Measurements from ENCODE around the gene AHSG. TPM values are rescaled to one million over a fixed set of nuclear protein-coding genes. Genes with fewer than 3 reads are reported as not detected.

The AHSG gene
- total RNA-seq, 1 donor from 2014 or later, result not detected

- Histone ChIP-seq H3K4me3 (ENCODE audit: insufficient read depth, low read depth, low read length) (no peak overlapping the region), H3K9me3 (ENCODE audit: insufficient read depth, low read depth, low read length) (no peaks in the 10 kb centered on the region), H3K36me3 (ENCODE audit: insufficient read depth, low read length) (no peaks in the 10 kb centered on the region), H3K79me2 (ENCODE audit: insufficient read depth, low read length) (no peaks in the 10 kb centered on the region), H3K4me1 (ENCODE audit: insufficient read depth, low read length) (peaks cover 6% of the 10 kb centered on the region), H3K9ac (ENCODE audit: low read length) (no peak overlapping the region), H3K4me2 (ENCODE audit: low read length) (no peak overlapping the region), H3K27ac (ENCODE audit: low read depth, low read length) (no peak overlapping the region), H3K27me3 (ENCODE audit: insufficient read depth, low read length) (no peaks in the 10 kb centered on the region), H4K20me1 (ENCODE audit: insufficient read depth, low read length) (no peaks in the 10 kb centered on the region), H2AFZ (ENCODE audit: low read depth, low read length) (no peak overlapping the region)
- no peak overlapping the region for H3K4me3 Mint-ChIP-seq (ENCODE audit: unreplicated experiment)
- no peak overlapping the region for H3K27ac Mint-ChIP-seq (ENCODE audit: unreplicated experiment)
- no peaks in the 10 kb centered on the region for H3K9me3 Mint-ChIP-seq (ENCODE audit: unreplicated experiment)
- no peaks in the 10 kb centered on the region for H3K27me3 Mint-ChIP-seq (ENCODE audit: low read depth, unreplicated experiment)
- H3K36me3 Mint-ChIP-seq (ENCODE audit: low read depth, unreplicated experiment), result no peaks in the 10 kb centered on the region
- H3K4me1 Mint-ChIP-seq (ENCODE audit: low read depth, unreplicated experiment), result peaks cover 10% of the 10 kb centered on the region
- DNase-seq (ENCODE audit: low read depth) (no peak), FAIRE-seq (no peak)
- TF ChIP-seq EZH2 (IDR thresholded peaks at IDR 0.05; ENCODE audit: insufficient read depth, low read length), result no peak
- TF ChIP-seq, protein P1, sequence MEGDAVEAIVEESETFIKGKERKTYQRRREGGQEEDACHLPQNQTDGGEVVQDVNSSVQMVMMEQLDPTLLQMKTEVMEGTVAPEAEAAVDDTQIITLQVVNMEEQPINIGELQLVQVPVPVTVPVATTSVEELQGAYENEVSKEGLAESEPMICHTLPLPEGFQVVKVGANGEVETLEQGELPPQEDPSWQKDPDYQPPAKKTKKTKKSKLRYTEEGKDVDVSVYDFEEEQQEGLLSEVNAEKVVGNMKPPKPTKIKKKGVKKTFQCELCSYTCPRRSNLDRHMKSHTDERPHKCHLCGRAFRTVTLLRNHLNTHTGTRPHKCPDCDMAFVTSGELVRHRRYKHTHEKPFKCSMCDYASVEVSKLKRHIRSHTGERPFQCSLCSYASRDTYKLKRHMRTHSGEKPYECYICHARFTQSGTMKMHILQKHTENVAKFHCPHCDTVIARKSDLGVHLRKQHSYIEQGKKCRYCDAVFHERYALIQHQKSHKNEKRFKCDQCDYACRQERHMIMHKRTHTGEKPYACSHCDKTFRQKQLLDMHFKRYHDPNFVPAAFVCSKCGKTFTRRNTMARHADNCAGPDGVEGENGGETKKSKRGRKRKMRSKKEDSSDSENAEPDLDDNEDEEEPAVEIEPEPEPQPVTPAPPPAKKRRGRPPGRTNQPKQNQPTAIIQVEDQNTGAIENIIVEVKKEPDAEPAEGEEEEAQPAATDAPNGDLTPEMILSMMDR (IDR thresholded peaks at IDR 0.05; ENCODE audit: insufficient read depth, low read depth, low read length), result no peak
Measured at GRCh38 chr3:186644683-186645082, 31.8 kb downstream of the AHSG start.

GRCh38 chr3:186646106-186646505, 33.2 kb downstream of the AHSG start:
- no peak for FAIRE-seq

DNA sequence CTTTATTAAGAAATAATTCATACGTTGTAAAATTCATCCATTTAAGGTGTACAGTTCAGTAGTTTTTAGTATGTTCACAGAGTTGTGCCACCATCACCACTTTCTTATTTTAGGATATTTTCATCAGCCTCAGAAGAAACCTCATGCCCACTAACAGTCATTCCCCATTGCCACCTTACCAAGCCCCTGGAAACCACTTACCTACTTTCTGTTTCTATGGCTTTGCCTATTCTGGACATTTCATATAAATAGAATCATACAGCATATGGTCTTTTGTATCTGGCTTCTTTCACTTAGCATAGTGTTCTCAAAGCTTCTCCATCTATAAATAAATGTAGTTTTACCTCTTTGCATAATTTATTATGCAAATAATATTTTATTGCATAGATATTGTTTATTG, 34.0 kb downstream of the AHSG start:
- no peak overlapping the region for H3K27ac ChIP-seq (ENCODE audit: low read depth, low read length)
- H3K27me3 ChIP-seq (ENCODE audit: insufficient read depth, low read length), result peaks cover 5% of the 10 kb centered on the region
- H3K79me2 ChIP-seq (ENCODE audit: insufficient read depth, low read length), result no peaks in the 10 kb centered on the region
- no peaks in the 10 kb centered on the region for H3K9me3 ChIP-seq (ENCODE audit: insufficient read depth, low read depth, low read length)
- no peak overlapping the region for H2AFZ ChIP-seq (ENCODE audit: low read depth, low read length)
- no peak overlapping the region for H3K9ac ChIP-seq (ENCODE audit: low read length)
- no peaks in the 10 kb centered on the region for H3K4me1 ChIP-seq (ENCODE audit: insufficient read depth, low read length)
- no peak for TF ChIP-seq EZH2 (IDR thresholded peaks at IDR 0.05; ENCODE audit: insufficient read depth, low read length)
- TF ChIP-seq, protein P1 (IDR thresholded peaks at IDR 0.05; ENCODE audit: insufficient read depth, low read depth, low read length), result no peak
- FAIRE-seq (no peak), DNase-seq (ENCODE audit: low read depth) (no peak)
- H3K4me3 Mint-ChIP-seq (ENCODE audit: unreplicated experiment), result no peak overlapping the region
- no peaks in the 10 kb centered on the region for H3K36me3 Mint-ChIP-seq (ENCODE audit: low read depth, unreplicated experiment)
- no peak overlapping the region for H3K4me2 ChIP-seq (ENCODE audit: low read length)
- no peaks in the 10 kb centered on the region for H3K9me3 Mint-ChIP-seq (ENCODE audit: unreplicated experiment)
- no peaks in the 10 kb centered on the region for H4K20me1 ChIP-seq (ENCODE audit: insufficient read depth, low read length)
- H3K4me1 Mint-ChIP-seq (ENCODE audit: low read depth, unreplicated experiment), result no peaks in the 10 kb centered on the region
- no peak overlapping the region for H3K4me3 ChIP-seq (ENCODE audit: insufficient read depth, low read depth, low read length)
- H3K27ac Mint-ChIP-seq (ENCODE audit: unreplicated experiment), result no peak overlapping the region
- H3K36me3 ChIP-seq (ENCODE audit: insufficient read depth, low read length), result no peaks in the 10 kb centered on the region
- H3K27me3 Mint-ChIP-seq (ENCODE audit: low read depth, unreplicated experiment), result peaks cover 4% of the 10 kb centered on the region

More at GRCh38 chr3:186646106-186646505, 33.2 kb downstream of the AHSG start:
- Histone ChIP-seq H3K4me3 (ENCODE audit: insufficient read depth, low read depth, low read length) (no peak overlapping the region), H3K79me2 (ENCODE audit: insufficient read depth, low read length) (no peaks in the 10 kb centered on the region), H2AFZ (ENCODE audit: low read depth, low read length) (no peak overlapping the region), H3K27ac (ENCODE audit: low read depth, low read length) (no peak overlapping the region), H3K4me1 (ENCODE audit: insufficient read depth, low read length) (no peaks in the 10 kb centered on the region), H3K27me3 (ENCODE audit: insufficient read depth, low read length) (peaks cover 5% of the 10 kb centered on the region), H3K9me3 (ENCODE audit: insufficient read depth, low read depth, low read length) (no peaks in the 10 kb centered on the region), H3K4me2 (ENCODE audit: low read length) (no peak overlapping the region), H3K9ac (ENCODE audit: low read length) (no peak overlapping the region), H3K36me3 (ENCODE audit: insufficient read depth, low read length) (no peaks in the 10 kb centered on the region), H4K20me1 (ENCODE audit: insufficient read depth, low read length) (no peaks in the 10 kb centered on the region)
- Mint-ChIP-seq H3K4me1 (ENCODE audit: low read depth, unreplicated experiment) (peaks cover 3% of the 10 kb centered on the region), H3K27me3 (ENCODE audit: low read depth, unreplicated experiment) (peaks cover 2% of the 10 kb centered on the region), H3K4me3 (ENCODE audit: unreplicated experiment) (no peak overlapping the region), H3K27ac (ENCODE audit: unreplicated experiment) (no peak overlapping the region), H3K36me3 (ENCODE audit: low read depth, unreplicated experiment) (no peaks in the 10 kb centered on the region), H3K9me3 (ENCODE audit: unreplicated experiment) (no peaks in the 10 kb centered on the region)
- TF ChIP-seq, protein P1 (IDR thresholded peaks at IDR 0.05; ENCODE audit: insufficient read depth, low read depth, low read length), result no peak
- TF ChIP-seq EZH2 (IDR thresholded peaks at IDR 0.05; ENCODE audit: insufficient read depth, low read length), result no peak
- no peak for DNase-seq (ENCODE audit: low read depth)

All from astrocyte (in vitro differentiated cells and primary cell).